AG09319 (cell line): ENCODE results near the gene NBPF4.

Source experiments
- DNase-seq: peaks from one replicate; pipeline ENCODE4 v3.0.0-alpha.2; 2010; ENCODE audit warnings: low read depth; ENCODE audit errors: extremely low read depth
- TF ChIP-seq, protein P1 (sequence below): IDR thresholded peaks from 2 replicates; pipeline ENCODE4 v1.5.1; 2011; ENCODE audit warnings: low read depth, mild to moderate bottlenecking, inconsistent platforms, low read length, moderate library complexity

The NBPF4 gene

DNA sequence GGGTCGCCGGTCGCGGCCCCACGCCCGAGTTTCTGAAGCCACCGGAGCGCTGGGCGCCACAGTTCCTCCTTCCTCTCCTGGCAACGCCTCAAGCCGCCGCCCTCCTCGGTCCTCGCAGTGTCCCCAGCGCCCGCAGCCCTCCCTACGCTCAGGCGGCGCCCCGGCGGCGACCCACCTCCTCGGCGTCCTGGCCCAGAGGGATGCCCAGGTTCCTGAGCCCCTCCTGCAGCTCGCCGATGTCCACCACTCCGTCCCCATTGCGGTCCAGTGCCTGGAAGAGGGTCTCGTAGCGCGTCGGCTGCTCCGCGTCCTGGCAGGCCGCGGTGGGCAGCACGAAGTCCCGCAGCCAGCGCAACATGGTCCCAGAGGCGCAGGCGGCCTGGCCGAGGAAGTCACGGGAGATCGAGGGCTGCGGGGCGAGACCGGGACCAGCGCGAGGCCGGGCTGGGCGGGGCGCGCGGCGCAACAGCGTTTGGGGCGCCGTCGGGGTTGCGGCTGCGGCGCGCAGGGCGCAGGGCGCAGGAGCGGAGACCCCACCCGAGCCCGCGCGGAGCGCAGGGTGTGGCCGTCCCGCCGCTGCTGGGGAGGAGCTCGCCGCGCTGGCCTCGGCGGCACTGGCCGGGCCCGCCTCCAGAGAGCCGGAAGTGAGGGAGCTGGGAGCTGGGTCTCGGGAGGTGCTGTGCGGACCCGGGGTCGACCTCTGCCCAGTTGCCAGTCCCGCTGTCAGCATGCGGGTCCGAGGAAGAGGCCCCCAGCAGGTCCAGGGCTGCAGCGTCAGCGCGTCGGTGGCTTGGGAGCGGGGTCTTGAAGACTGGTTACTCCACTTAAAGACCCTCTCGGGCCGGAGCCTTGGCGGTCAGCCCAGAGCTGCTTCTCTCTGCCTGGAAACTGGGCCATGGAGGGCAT is 43.8 kb downstream of the NBPF4 start, which contains the start of gene SLC25A24:
Gene SLC25A24, minus strand, starts transcription at position 563 of the 906 bp plus-strand sequence. Its CDS starts 205 bp downstream, at position 358.
- DNase-seq: peak; percentile 52
- TF ChIP-seq, protein P1, sequence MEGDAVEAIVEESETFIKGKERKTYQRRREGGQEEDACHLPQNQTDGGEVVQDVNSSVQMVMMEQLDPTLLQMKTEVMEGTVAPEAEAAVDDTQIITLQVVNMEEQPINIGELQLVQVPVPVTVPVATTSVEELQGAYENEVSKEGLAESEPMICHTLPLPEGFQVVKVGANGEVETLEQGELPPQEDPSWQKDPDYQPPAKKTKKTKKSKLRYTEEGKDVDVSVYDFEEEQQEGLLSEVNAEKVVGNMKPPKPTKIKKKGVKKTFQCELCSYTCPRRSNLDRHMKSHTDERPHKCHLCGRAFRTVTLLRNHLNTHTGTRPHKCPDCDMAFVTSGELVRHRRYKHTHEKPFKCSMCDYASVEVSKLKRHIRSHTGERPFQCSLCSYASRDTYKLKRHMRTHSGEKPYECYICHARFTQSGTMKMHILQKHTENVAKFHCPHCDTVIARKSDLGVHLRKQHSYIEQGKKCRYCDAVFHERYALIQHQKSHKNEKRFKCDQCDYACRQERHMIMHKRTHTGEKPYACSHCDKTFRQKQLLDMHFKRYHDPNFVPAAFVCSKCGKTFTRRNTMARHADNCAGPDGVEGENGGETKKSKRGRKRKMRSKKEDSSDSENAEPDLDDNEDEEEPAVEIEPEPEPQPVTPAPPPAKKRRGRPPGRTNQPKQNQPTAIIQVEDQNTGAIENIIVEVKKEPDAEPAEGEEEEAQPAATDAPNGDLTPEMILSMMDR: no peak

DNA sequence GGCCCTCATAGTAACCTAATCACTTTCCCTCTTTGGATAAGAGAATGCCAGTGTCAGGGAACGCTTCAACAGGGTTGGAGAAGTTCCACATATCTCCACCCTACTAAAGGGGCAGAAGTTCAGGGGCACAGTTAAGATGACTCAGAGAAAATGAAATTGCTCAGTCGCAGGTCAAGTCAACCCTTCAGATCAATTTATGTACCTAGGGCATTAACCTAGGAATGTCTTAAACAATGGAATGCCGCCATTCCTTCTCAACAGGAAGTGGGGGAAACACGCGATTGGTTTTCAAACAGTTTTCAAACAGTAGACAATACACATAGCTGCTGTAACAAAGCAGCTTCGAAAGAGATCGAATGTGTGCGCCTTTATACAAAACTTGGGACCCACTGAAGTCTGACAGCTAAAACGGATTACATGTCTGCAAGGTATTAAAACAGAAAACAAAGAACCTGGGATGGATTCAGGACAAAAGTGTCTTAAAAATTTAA is 44.6 kb downstream of the NBPF4 start:
- DNase-seq: no peak
- TF ChIP-seq, protein P1: no peak

DNA sequence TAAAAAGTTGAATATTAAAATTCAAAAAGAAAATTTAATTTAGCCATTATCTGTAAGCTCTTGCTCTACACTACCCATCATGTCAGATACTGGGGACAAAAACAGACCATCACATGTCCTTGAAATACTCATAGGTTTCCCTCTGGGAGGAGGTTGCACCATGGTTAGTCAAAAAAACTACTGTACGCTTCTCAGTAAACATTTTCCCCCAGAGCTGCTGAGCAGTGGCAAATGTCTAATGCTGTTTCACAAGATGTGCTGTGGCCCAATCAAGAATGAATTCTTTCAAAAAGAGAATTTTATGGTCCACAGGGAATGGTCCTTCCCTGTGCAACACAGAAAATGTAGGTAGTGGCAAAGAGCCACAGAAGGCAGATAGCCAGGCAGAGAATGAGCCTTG is 49.8 kb downstream of the NBPF4 start:
- TF ChIP-seq, protein P1: no peak
- DNase-seq: no peak

DNA sequence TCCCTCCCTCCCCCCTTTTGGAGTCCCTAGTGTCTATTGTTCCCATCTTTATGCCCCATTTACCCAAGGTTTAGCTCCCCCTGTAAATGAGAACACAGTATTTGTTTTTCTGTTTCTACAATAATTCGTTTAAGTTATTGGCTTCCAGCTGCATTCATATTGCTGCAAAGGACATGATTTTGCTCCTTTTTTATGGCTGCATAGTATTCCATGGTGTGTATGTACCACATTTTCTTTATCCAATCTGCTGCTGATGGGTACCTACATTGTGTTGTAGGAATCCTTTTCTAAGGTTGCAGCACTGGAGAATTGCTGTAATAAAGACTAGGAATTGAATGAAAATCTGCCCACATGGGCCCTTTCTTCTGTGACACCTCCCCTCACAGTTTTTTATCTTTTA is 50.5 kb downstream of the NBPF4 start:
- TF ChIP-seq, protein P1: no peak
- DNase-seq: no peak

- TF ChIP-seq, protein P1: no peak
- no peak for DNase-seq
These were observed 51.3 kb downstream of the NBPF4 start for GRCh38 chr1:108192581-108192980.

DNA sequence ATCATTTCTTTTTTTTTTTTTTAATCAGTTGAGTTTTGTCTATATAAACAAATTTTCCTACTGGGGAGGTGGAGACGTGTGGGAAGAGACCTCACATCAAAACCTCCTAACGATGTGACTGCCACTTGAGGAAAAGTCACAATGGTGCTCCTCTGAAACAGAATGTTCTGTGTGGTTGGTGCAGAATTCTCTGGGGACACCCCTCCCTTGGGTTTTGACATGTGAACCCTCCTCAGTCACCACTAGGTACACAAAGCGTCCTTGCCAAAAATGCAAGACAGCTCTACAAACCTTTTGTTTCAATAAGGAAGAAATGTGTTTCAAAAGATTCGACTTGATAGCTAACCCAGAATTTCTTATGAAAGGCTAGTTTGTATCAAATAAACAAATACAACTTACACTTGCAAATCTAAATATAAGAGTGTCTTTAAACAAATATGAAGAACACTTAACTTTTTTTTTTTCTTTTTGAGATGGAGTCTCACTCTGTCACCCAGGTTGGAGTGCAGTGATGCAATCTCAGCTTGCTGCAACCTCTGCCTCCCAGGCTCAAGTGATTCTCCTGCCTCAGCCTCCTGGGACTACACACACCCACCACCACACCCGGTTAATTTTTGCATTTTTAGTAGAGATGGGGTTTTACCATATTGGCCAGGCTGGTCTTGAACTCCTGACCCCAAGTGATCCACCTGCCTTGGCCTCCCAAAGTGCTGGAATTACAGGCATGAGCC is 53.0 kb downstream of the NBPF4 start:
- no peak for DNase-seq
- TF ChIP-seq, protein P1: no peak
